ENCODE measurements around the gene TPRKB. TPM values are rescaled to one million over a fixed set of nuclear protein-coding genes. Genes with fewer than 3 reads are reported as not detected.
A peak's percentile ranks its signal among the peaks of the same experiment; 100 is the strongest.

Gene TPRKB
- total and polyA plus RNA-seq, 9 of the 15 experiments (the other 6 are each of a cell fraction or from before 2014, with no cell fraction given): 55.6 to 250 (median 112) TPM

GRCh38 chr2:73707058-73707457, 30.1 kb downstream of the TPRKB start:
- ChIA-PET CTCF (ENCODE audit: low intra/inter-chr PET ratio) (no interaction called here), POLR2A (interaction anchor here (0.6 kb wide), 1 partner anchor 321 kb away, joined by 3 read pairs; no protein-coding TSS in a partner anchor)
- Histone ChIP-seq H3K4me1 (replicated peaks in 1 of 2; ENCODE audit: control insufficient read depth in 2 of 2, insufficient read depth in 2 of 2, low read length in 2 of 2) (peaks cover 7 to 12% of the 10 kb centered on the region in 2 experiments; a peak in 4 of 5 replicates), H3K9me1 (ENCODE audit: control insufficient read depth, insufficient read depth, low read length) (no peaks in the 10 kb centered on the region), H3K9ac (ENCODE audit: insufficient read depth in 1 of 2, low read depth in 2 of 2, low read length in 2 of 2) (no peak overlapping the region), H3K79me2 (ENCODE audit: control insufficient read depth, insufficient read depth, low read length) (no peaks in the 10 kb centered on the region), H3K27ac (ENCODE audit: extremely low read depth, low read depth, low read length) (no peak overlapping the region), H4K20me1 (replicated peaks; ENCODE audit: control insufficient read depth, insufficient read depth, low read length) (no peaks in the 10 kb centered on the region; the same call in 1 of the 2 replicates), H2AFZ (ENCODE audit: low read depth, low read length) (no peak overlapping the region), H3K27me3 (ENCODE audit: control insufficient read depth in 2 of 2, insufficient read depth in 2 of 2, low read length in 2 of 2) (peaks cover 2 to 10% of the 10 kb centered on the region in 2 experiments; a peak in 2 of 5 replicates), H3K9me3 (replicated peaks; ENCODE audit: control insufficient read depth, insufficient read depth, low read depth, low read length) (no peaks in the 10 kb centered on the region), H3K36me3 (ENCODE audit: control insufficient read depth, insufficient read depth, low read length) (no peaks in the 10 kb centered on the region), H3K4me2 (ENCODE audit: insufficient read depth, low read length) (no peak overlapping the region), H3K4me3 (no peak overlapping the region)
- no TSS peak for BruUV-seq (replicated peaks)
- FAIRE-seq (no peak), ATAC-seq (no peak), DNase-seq (ENCODE audit: extremely low read depth in 1 of 4, low spot score in 3 of 4) (no peak)
- WGBS (ENCODE audit: insufficient coverage, low coverage, missing lambda C conversion rate): 1% methylated on average over 5 of the region's 5 CpGs
- in situ Hi-C loops (cut with MboI) (no loop called here), intact Hi-C loops (cut with micrococcal nuclease) (no loop called here)
- 0 out of 2 replicates have a peak, but pooled peaks have one; percentile 27 for TF ChIP-seq CBFA2T3 (IDR thresholded peaks at IDR 0.05)
- TF ChIP-seq BRF2 (IDR thresholded peaks at IDR 0.05; ENCODE audit: borderline replicate concordance, insufficient read depth, insufficient read length): no peak

- CTCF ChIA-PET (ENCODE audit: low intra/inter-chr PET ratio): no interaction called here
- Histone ChIP-seq H4K20me1 (replicated peaks; ENCODE audit: control insufficient read depth, insufficient read depth, low read length) (no peaks in the 10 kb centered on the region; the same call in 1 of the 2 replicates), H3K36me3 (ENCODE audit: control insufficient read depth, insufficient read depth, low read length) (no peaks in the 10 kb centered on the region), H3K4me3 (no peak overlapping the region), H3K27me3 (ENCODE audit: control insufficient read depth in 2 of 2, insufficient read depth in 2 of 2, low read length in 2 of 2) (peaks cover 0 to 10% of the 10 kb centered on the region in 2 experiments; a peak in 1 of 5 replicates), H3K9me1 (ENCODE audit: control insufficient read depth, insufficient read depth, low read length) (no peaks in the 10 kb centered on the region), H3K9me3 (replicated peaks; ENCODE audit: control insufficient read depth, insufficient read depth, low read depth, low read length) (no peaks in the 10 kb centered on the region), H2AFZ (ENCODE audit: low read depth, low read length) (no peak overlapping the region), H3K9ac (ENCODE audit: insufficient read depth in 1 of 2, low read depth in 2 of 2, low read length in 2 of 2) (no peak overlapping the region), H3K27ac (ENCODE audit: extremely low read depth, low read depth, low read length) (no peak overlapping the region), H3K4me2 (ENCODE audit: insufficient read depth, low read length) (no peak overlapping the region), H3K4me1 (replicated peaks in 1 of 2; ENCODE audit: control insufficient read depth in 2 of 2, insufficient read depth in 2 of 2, low read length in 2 of 2) (peaks cover 15 to 20% of the 10 kb centered on the region in 2 experiments), H3K79me2 (ENCODE audit: control insufficient read depth, insufficient read depth, low read length) (no peaks in the 10 kb centered on the region)
- no peak for FAIRE-seq
- POLR2A ChIA-PET: interaction anchor here (0.6 kb wide), 1 partner anchor 141 kb away, joined by 3 read pairs; no protein-coding TSS in a partner anchor
- intact Hi-C loops (cut with micrococcal nuclease): no loop called here
- in situ Hi-C loops (cut with MboI): no loop called here
- TF ChIP-seq ARID1B (IDR thresholded peaks at IDR 0.05): no peak
- TF ChIP-seq MYC (IDR thresholded peaks at IDR 0.05; ENCODE audit: low read depth, low read length): no peak
- no peak for TF ChIP-seq MYC (CRISPR knock-in tag; IDR thresholded peaks at IDR 0.05; ENCODE audit: borderline replicate concordance, low read depth)
- no peak for TF ChIP-seq HOMEZ (CRISPR knock-in tag; IDR thresholded peaks at IDR 0.05)
- no TSS peak for BruUV-seq (replicated peaks)
- DNase-seq (ENCODE audit: extremely low read depth in 1 of 4, low spot score in 3 of 4): no peak
- WGBS (ENCODE audit: insufficient coverage, low coverage, missing lambda C conversion rate): 30% methylated on average over 7 of the region's 7 CpGs
- no peak for ATAC-seq
Observed at GRCh38 chr2:73705091-73705490, 32.1 kb downstream of the TPRKB start.

Data from K562 (cell line).